Upper lobe of left lung (tissue), 6 donors: ENCODE measurements around the gene CELF3. TPM values are rescaled to one million over a fixed set of nuclear protein-coding genes. Genes with fewer than 3 reads are reported as not detected.

Experiments used
- ATAC-seq, 2 donors: fragments of 200-7000 bp; cut with Tn5 transposase; one replicate each; pipeline ENCODE4 v1.9.1; 2022; ENCODE audit warnings: mild to moderate bottlenecking in 2 of 2, moderate library complexity in 2 of 2; ENCODE audit not compliant: low FRiP score in 2 of 2
- DNase-seq, 2 donors: peaks; one replicate each; pipeline ENCODE4 v3.0.0-alpha.2; 2019 to 2020
- H3K27ac ChIP-seq, 4 donors: fragments of 200-600 bp; sonication (generic); one replicate each; pipeline ENCODE4 v1.5.1; 2016 to 2019
- H3K27me3 ChIP-seq, 4 donors: fragments of 200-600 bp; sonication (generic); one replicate each; pipeline ENCODE4 v1.5.1; 2017 to 2019
- H3K36me3 ChIP-seq, 4 donors: fragments of 200-600 bp; sonication (generic); one replicate each; pipeline ENCODE4 v1.5.1; 2016 to 2019
- H3K4me1 ChIP-seq, 4 donors: fragments of 200-600 bp; sonication (generic); one replicate each; pipeline ENCODE4 v1.5.1; 2018 to 2019
- H3K4me3 ChIP-seq, 4 donors: fragments of 200-600 bp; sonication (generic); one replicate each; pipeline ENCODE4 v1.5.1; 2017 to 2019; ENCODE audit warnings: mild to moderate bottlenecking in 2 of 4, moderate library complexity in 1 of 4
- H3K9me3 ChIP-seq, 4 donors: fragments of 200-600 bp; sonication (generic); one replicate each; pipeline ENCODE4 v1.5.1; 2018 to 2019
- CTCF ChIP-seq, 6 experiments: fragments of 450-650 bp in 4 of 6; fragments of 200-600 bp in 2 of 6; sonication (generic) in 2 of 6; IDR thresholded peaks; one replicate each; pipeline ENCODE4 v1.5.1; 2016 to 2019; ENCODE audit warnings: antibody characterized with exemption in 6 of 6
- EP300 ChIP-seq, 4 donors: sonication (generic); formaldehyde crosslinking; IDR thresholded peaks; one replicate each; pipeline ENCODE4 v1.5.1; 2017; ENCODE audit warnings: antibody characterized with exemption in 4 of 4, control low read depth in 2 of 4
- POLR2A ChIP-seq, 4 donors: fragments of 450-650 bp; IDR thresholded peaks; one replicate each; pipeline ENCODE4 v1.5.1; 2016 to 2017; ENCODE audit warnings: antibody characterized with exemption in 4 of 4, mild to moderate bottlenecking in 2 of 4
- POLR2AphosphoS5 ChIP-seq, 2 donors: sonication (generic); formaldehyde crosslinking; IDR thresholded peaks; one replicate each; pipeline ENCODE4 v1.5.1; 2017; ENCODE audit warnings: antibody characterized with exemption in 2 of 2
- WGBS, 2 donors: methylation state at CpG; one replicate each; pipeline ENCODE4 v1.1.5; 2017 to 2018; 5-methylcytosine and 5-hydroxymethylcytosine counted together
- total RNA-seq, 6 donors: library from RNA; depleted of rRNA in 4 of 6; stranded (reverse); fragments of >200 nt in 4 of 6; gene quantifications; one replicate each; pipeline versions ENCODE4 v1.1.0 to v1.2.1, GENCODE V29; 2016 to 2021
- donor health status: DM: no; HTN: no; CAD: no; lungs with moderate emphysema.
- donor health status: DM: no; HTN: yes; CAD: no; lungs with severe emphysema.

Gene CELF3
- under 1 TPM in 1 of 6 donors, not detected in 5; 0.13 TPM for total RNA-seq

DNA sequence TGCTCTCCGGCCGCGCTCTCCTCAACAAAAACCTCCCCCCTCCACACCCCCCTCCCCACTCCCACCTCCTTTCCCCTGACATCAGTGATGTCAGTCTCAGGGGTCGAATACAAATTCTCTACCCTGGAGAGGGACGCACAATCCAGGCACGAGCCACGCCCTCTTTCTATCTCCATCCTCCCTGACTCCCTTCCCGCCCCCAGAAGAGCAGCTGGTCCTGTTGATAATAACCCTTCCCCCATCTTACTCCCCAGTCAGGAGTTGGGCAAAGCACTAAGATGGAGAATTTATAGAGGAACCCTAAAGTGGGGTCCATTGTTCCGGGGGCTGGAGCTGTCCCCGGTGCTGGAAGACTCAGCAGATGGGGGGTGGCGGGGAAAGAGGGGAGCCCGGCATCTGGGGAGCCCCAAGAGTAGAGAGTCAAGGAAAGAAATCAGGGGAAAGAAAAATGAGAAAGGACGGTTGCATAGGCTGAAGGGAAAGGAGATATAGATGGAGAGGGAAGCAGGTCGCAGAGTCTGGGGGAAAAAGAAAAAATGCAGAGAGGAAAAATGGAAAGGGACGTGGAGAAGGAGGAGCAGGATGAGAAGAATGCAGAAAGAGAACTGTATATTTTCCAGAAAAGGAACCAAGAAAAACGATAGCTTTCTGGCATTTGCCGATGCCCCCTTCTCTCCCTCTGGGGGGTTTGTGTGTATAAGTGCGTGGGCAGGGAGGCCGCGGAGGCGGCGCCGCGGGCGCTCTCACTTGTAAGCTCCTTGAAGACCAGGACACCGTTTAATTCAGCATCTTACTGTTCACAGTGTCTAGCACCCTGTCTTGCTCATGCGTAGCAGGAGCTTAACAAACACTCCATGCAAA lies at the start of gene CELF3:
TSS of gene CELF3 (minus strand) at position 33 of the 861 bp plus-strand sequence. CDS start 783 bp downstream, outside the sequence.
- no peak within 1 kb of the TSS for H3K27ac ChIP-seq
- ATAC-seq (no peak), DNase-seq (peak in 1 of 2 donors; percentile 86)
- no peaks in the 10 kb centered on the region for H3K9me3 ChIP-seq
- H3K4me3 ChIP-seq, result no peak within 1 kb of the TSS
- 7 to 13% methylated on average over 23 to 27 of the region's 27 CpGs for WGBS, 2 donors
- peaks cover 0 to 13% (median 8%) of the 10 kb centered on the region in 4 donors for H3K27me3 ChIP-seq
- TF ChIP-seq POLR2AphosphoS5 (IDR thresholded peaks at IDR 0.05), result no peak
- TF ChIP-seq POLR2A (IDR thresholded peaks at IDR 0.05), result no peak
- no peak for TF ChIP-seq CTCF (IDR thresholded peaks at IDR 0.05)
- no peak for TF ChIP-seq EP300 (IDR thresholded peaks at IDR 0.05)
- no peaks in the 10 kb centered on the region for H3K36me3 ChIP-seq
- H3K4me1 ChIP-seq, result peaks cover 18 to 44% (median 26%) of the 10 kb centered on the region in 4 donors

DNA sequence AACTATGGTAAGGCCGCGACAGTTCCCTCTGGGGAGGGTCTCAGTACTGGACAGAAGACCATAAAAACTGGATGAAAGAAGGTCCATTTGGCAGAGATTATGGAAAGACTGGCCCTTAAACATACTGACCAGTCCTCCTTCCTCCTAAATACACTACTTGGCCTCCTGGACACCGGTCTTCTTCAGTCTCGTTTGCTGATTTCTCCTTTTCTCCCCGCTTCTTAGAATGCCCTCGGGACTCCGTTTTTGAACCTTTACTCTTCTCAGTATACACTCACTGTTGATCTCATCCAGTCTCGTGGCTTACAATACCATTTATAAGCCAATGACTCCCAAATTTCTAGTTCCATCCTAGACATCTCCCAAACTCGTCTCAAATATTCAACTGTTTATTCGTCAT lies 47.4 kb upstream of the CELF3 start:
- DNase-seq (no peak), ATAC-seq (no peak)
- peaks cover 0 to 22% (median 15%) of the 10 kb centered on the region in 4 donors for H3K4me1 ChIP-seq
- no peaks in the 10 kb centered on the region for H3K27me3 ChIP-seq
- H3K9me3 ChIP-seq, result no peaks in the 10 kb centered on the region
- 55 to 60% methylated on average over 10 of the region's 10 CpGs for WGBS, 2 donors
- H3K27ac ChIP-seq, result peak overlapping the region; percentile 88 to 97 (median 90)
- H3K4me3 ChIP-seq, result peak overlapping the region; percentile 45 to 91 (median 64)
- TF ChIP-seq EP300 (IDR thresholded peaks at IDR 0.05), result no peak
- TF ChIP-seq CTCF (IDR thresholded peaks at IDR 0.05), result no peak
- no peak for TF ChIP-seq POLR2A (IDR thresholded peaks at IDR 0.05)
- peaks cover 0 to 32% (median 25%) of the 10 kb centered on the region in 4 donors for H3K36me3 ChIP-seq

- peak; percentile 96 to 99 for ATAC-seq
- Histone ChIP-seq H3K27ac (peak within 1 kb of the TSS; percentile 88 to 97 (median 90)), H3K36me3 (peaks cover 0 to 40% (median 32%) of the 10 kb centered on the region in 4 donors), H3K4me3 (peak within 1 kb of the TSS; percentile 45 to 91 (median 64)), H3K27me3 (no peaks in the 10 kb centered on the region), H3K4me1 (peaks cover 0 to 21% (median 15%) of the 10 kb centered on the region in 4 donors), H3K9me3 (no peaks in the 10 kb centered on the region)
- WGBS, 2 donors, result 1% methylated on average over 39 to 61 of the region's 68 CpGs
- peak; percentile 80 to 95 for DNase-seq
- TF ChIP-seq POLR2A (IDR thresholded peaks at IDR 0.05) (peak in 3 of 4 donors; percentile 21 to 71 (median 65)), POLR2AphosphoS5 (IDR thresholded peaks at IDR 0.05) (peak; percentile 33 to 62), EP300 (IDR thresholded peaks at IDR 0.05) (no peak)
Measured at GRCh38 chr1:151762941-151763921, 46.6 kb upstream of the CELF3 start, which contains the start of gene MRPL9. Gene MRPL9, minus strand, starts transcription at chr1:151763496. Its CDS starts 17 bp downstream, at chr1:151763479.

DNA sequence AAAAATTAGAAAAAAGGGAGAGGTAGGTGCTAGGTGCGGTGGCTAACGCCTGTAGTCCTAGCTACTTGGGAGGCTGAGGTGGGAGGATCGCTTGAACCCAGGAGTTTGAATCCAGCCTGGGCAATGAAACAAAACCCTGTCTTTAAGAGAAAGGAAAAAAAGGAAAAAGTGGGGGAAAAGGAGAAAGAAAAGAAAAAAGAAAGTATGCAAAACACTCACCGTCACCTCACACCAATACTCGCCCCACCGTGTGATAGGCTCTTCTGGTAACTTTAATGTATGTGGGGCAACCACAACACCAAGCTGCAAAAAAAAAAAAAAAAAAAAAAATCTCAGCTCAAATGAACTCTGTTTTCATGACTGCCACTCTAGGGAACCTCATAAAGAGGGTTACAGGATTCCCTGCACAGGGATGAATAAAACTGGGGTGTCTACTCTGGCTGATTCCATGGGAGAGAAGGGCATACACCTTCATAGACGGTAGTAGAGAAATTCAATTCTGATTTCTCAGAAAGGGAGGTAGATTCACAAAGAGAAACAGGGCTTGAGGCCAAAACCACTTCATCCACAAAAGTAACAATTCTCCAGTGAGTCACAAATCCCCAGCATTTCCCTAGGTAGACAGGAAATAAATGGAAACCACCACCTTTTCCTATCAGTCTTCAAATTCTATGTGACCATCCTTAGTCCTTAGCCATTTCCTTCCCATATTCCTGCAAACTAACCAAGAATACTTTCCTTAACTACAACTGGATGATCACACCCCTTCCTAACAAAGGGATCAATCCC lies 44.2 kb upstream of the CELF3 start:
- Histone ChIP-seq H3K36me3 (peaks cover 0 to 50% (median 33%) of the 10 kb centered on the region in 4 donors), H3K4me3 (no peak overlapping the region), H3K27ac (no peak overlapping the region), H3K4me1 (peaks cover 0 to 17% (median 12%) of the 10 kb centered on the region in 4 donors), H3K9me3 (no peaks in the 10 kb centered on the region), H3K27me3 (no peaks in the 10 kb centered on the region)
- DNase-seq (no peak), ATAC-seq (no peak)
- TF ChIP-seq EP300 (IDR thresholded peaks at IDR 0.05) (no peak), POLR2AphosphoS5 (IDR thresholded peaks at IDR 0.05) (no peak), CTCF (IDR thresholded peaks at IDR 0.05) (no peak), POLR2A (IDR thresholded peaks at IDR 0.05) (no peak)
- 94 to 97% methylated on average over 7 of the region's 7 CpGs for WGBS, 2 donors
